Epithelial cell of proximal tubule (primary cell): ENCODE measurements around the gene KIAA2012. TPM values are rescaled to one million over a fixed set of nuclear protein-coding genes. Genes with fewer than 3 reads are reported as not detected.

Experiments used
- DNase-seq: peaks from one replicate; pipeline ENCODE4 v3.0.0-alpha.2; 2011; ENCODE audit warnings: low read depth
- H3K4me3 ChIP-seq: 2 replicates; pipeline ENCODE4 v1.5.1; 2011; ENCODE audit warnings: low read depth, mild to moderate bottlenecking, low read length
- CTCF ChIP-seq: conservative IDR thresholded peaks from 2 replicates; pipeline ENCODE4 v1.5.1; 2012; ENCODE audit warnings: low read depth, mild to moderate bottlenecking, low read length
- total RNA-seq: library from RNA; depleted of rRNA; stranded (reverse); fragments of >200 nt; gene quantifications from 2 replicates; pipeline ENCODE4 v1.2.3, GENCODE V29; 2015

The KIAA2012 gene
- total RNA-seq, 1 donor from 2014 or later: not detected

- H3K4me3 ChIP-seq: no peak overlapping the region
- no peak for TF ChIP-seq CTCF
- DNase-seq: no peak
Measured at GRCh38 chr2:202035941-202036372, 37.1 kb upstream of the KIAA2012 start.

DNA sequence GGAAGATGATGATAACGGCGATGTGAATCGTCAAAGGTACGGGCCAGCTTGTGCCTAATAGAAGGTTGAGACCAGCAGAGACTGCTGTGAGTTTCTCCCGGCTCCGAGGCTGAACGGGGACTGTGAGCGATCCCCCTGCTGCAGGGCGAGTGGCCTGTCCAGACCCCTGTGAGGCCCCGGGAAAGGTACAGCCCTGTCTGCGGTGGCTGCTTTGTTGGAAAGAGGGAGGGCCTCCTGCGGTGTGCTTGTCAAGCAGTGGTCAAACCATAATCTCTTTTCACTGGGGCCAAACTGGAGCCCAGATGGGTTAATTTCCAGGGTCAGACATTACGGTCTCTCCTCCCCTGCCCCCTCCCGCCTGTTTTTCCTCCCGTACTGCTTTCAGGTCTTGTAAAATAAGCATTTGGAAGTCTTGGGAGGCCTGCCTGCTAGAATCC lies 36.4 kb upstream of the KIAA2012 start:
- DNase-seq: no peak
- no peak overlapping the region for H3K4me3 ChIP-seq
- no peak for TF ChIP-seq CTCF

- no peak for DNase-seq
- H3K4me3 ChIP-seq: no peak overlapping the region
- TF ChIP-seq CTCF: no peak
Measured at GRCh38 chr2:202037086-202037485, 36.0 kb upstream of the KIAA2012 start.

- H3K4me3 ChIP-seq: no peak overlapping the region
- no peak for TF ChIP-seq CTCF
- no peak for DNase-seq
Measured at GRCh38 chr2:202038471-202039277, 34.4 kb upstream of the KIAA2012 start.

GRCh38 chr2:202039278-202040078 lies 33.6 kb upstream of the KIAA2012 start:
- TF ChIP-seq CTCF: no peak
- no peak for DNase-seq
- H3K4me3 ChIP-seq: no peak overlapping the region

GRCh38 chr2:202040079-202040844 lies 32.8 kb upstream of the KIAA2012 start:
- no peak for DNase-seq
- no peak for TF ChIP-seq CTCF
- H3K4me3 ChIP-seq: no peak overlapping the region
